GOT3 (cell line): Measurements from ENCODE around the gene FOXD4L6.
"Not testable (repeated sequence)": the region's sequence is repeated elsewhere in the genome, so short reads cannot be mapped to it uniquely, and the experiment has no call there.

Experiments used
- DNase-seq: peaks from one replicate; lab custom pipeline; 2025; ENCODE audit warnings: mixed read lengths; lab: John Stamatoyannopoulos, UW

The FOXD4L6 gene

GRCh38 chr9:41098759-41099158, 29.7 kb downstream of the FOXD4L6 start:
- DNase-seq, result not testable (repeated sequence)

DNA sequence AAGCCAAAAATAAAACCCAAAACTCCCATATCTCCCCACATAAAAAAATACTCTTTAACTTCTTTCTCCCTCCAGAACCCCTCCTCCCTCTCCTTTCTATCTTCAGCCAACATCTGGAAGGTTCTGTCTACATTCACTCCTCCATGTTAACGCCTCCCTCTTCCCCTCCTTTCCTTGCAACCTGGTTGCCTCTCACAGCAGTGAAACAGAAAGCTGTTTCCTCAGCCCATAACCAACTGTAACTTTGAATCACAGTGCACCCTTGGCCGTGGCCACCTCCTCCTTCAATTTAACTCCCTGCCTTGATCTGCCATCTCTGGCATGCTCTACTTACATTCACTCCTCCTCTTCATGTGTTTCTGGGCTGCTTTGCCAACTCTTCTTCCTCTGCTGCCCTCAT, 33.4 kb downstream of the FOXD4L6 start:
- not testable (repeated sequence) for DNase-seq

DNA sequence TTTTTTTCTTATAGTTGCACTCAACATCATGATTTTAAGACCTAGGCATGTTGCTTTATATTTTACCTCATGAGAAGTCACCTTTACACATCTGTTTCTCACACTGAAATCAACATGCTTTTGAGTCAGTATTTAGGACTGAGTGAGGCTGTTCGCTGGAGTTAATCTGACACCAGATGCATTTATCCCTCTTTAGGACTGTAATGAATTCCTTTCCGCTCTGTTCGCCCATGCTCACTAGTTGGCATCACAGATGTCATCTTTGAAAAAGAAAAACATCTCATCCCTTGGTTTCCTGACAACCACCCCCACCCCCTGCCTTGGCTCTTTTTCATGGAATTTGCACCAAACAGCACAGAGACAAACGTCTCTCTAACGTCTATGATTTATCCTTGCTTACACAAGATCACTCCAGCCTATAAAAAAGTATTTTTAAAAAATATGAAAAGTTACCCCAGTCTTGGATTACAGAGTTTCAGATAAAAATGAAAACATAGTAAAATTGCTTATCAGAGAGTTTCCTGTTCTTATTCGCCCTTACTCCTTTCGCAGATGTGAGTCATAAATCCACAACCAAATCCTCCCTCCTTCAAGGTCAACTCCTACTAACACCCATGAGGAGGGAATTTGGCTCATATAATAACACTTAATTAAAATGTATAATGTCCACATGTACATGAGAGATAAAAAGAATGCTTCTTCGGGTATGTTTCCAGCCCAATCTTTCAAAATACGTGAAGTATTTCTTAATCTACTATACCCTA, 34.3 kb downstream of the FOXD4L6 start:
- not testable (repeated sequence) for DNase-seq

DNA sequence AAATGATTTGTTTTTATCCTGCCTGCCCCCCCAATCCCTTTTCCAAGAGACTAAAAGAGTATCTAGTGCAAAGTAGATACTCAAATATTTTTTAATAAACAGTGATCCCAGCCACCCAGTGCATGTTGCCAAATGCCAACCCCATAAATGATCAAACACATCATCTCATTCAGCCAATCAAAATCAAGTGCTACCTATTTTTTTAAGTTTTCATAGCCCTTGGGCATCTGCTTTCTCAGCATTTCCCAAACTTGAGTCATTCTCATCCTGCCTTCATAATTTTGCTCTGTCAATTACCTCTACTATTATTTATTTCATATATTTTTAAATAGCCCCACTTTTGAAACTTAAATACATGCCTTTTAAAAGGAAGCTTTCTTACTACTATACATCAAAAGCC, 37.6 kb downstream of the FOXD4L6 start:
- not testable (repeated sequence) for DNase-seq

DNA sequence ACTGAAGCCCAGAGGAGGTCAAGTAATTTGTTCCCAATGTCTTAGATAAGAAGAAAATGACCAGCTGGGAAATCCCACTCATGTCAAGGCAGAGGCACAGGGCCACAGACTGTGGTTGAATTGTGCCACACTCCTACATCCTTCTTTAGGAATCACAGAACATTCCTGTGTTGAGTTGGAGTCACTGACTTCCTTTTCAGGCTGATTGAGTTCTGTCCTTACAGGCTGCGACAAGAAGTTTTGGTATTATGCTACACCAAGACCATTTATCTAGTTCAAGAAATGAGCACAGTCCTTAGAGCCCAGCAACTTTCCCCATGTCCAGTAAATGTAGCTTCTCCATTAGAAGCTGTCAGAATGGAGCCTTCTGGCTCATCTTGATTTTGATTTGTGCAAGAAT, 38.1 kb downstream of the FOXD4L6 start:
- DNase-seq, result not testable (repeated sequence)

- DNase-seq, result not testable (repeated sequence)
These were observed 39.9 kb downstream of the FOXD4L6 start for GRCh38 chr9:41088450-41089059.

- DNase-seq, result not testable (repeated sequence)
These were observed 40.6 kb downstream of the FOXD4L6 start for GRCh38 chr9:41087929-41088328.

DNA sequence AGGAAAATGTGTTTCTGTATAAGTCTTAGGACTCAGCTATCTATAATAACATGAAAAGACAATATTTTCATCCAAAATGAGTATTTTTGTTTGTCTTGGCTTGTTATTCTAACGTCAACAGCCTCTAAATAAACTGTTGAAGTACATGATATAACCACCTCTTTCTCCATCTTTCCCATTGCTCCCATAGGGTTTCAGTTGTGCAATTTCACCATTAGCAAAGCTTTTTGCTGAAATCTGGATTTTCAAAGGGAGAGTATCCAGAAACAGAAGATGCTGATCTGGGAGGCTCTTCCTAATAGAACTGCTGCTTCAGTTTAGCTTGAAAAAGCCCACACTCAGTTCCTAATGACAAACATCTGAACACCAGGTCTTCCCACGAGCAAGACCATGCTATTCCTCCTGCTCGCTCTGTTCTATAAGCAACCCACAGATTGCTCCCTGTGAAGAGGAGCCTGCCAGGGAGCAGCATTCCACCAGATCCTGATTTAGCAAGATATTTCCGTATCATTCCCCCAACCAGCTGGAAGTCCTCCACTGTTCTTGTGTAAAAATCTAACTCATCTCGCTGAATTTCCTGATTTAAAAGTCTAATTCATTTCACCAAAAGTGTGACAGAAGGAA, 41.2 kb downstream of the FOXD4L6 start:
- not testable (repeated sequence) for DNase-seq

DNA sequence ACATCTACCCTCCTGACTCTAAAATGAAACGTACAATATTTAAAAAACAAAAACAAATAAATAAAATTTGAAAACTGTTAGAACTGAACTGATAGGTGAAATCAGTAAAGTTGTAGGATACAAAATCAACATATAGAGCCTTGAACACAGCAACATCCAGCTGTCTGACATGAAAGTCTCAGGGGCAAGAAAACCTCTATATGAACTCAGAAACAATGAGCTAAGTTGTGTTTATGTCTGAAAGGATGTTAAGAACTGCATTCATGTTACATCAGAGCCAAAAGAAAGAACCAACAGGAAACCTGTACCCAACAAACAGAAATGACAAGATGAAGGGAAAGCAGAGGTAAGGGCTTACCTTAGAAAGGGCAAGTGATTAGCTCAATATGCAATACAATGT, 41.8 kb downstream of the FOXD4L6 start:
- not testable (repeated sequence) for DNase-seq

- DNase-seq, result not testable (repeated sequence)
These were observed 42.3 kb downstream of the FOXD4L6 start for GRCh38 chr9:41086215-41086614.

DNA sequence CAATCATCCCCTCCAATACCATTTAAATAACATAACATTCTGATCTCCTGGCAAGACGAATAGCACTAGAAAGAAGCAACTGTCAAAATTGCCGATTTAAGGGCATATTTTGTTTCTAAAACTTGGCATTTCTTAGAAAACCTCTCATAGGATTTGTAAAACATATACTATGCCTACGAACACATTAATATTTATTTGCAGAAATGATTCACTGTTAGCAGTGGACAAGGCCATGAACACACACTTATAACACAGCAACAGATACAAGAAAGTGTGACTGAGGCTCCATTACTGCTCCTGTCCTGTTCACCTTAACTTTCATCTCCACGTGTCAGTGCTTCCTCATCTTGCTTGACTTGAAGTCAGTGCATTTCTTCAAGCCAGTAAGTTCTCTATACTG, 46.1 kb downstream of the FOXD4L6 start:
- not testable (repeated sequence) for DNase-seq

DNA sequence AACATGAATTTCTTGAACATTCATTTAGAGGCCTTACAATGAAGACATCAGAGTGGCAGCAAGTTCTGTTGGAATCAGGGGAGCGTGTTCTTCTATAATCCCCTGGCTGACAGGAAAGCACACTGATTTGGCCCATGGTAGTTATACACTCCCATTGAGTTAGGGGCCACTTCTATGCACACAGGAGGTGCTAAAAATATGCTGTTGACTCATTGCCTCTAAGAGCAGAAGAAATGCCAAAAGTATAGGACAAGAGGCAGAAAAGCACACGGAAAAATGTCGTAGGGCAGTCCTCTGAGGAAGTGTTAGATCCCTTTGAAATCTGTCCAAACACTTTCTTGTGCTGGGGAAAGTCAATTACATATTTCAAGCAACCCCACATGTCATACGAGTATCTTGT, 49.0 kb downstream of the FOXD4L6 start:
- not testable (repeated sequence) for DNase-seq

GRCh38 chr9:41077586-41077985, 50.9 kb downstream of the FOXD4L6 start:
- DNase-seq, result not testable (repeated sequence)
